Measurements from ENCODE around the gene PARD6A. TPM values are rescaled to one million over a fixed set of nuclear protein-coding genes. Genes with fewer than 3 reads are reported as not detected.

PARD6A gene
- total and polyA plus RNA-seq, 12 donors: 1.5 to 49.1 (median 8.9) TPM

GRCh38 chr16:67664871-67665270 lies 4.1 kb downstream of the PARD6A start:
- no peak overlapping the region for H3K4me3 ChIP-seq
- H3K27ac ChIP-seq: no peak overlapping the region
- peaks cover 0 to 10% of the 10 kb centered on the region in 2 donors for H3K36me3 ChIP-seq (replicated peaks in 1 of 2)
- intact Hi-C loops (cut with DNase I): loop anchor here (5.0 kb wide), 2 partner anchors 103 to 137 kb away; partner anchors contain the start of gene CTCF (in 2 of the 2)
- 88 to 91% (median 89%) methylated on average over 7 of the region's 7 CpGs for WGBS, 4 donors
- TF ChIP-seq POLR2A (IDR thresholded peaks at IDR 0.05) (no peak), CTCF (IDR thresholded peaks at IDR 0.05) (no peak)
- H3K4me1 ChIP-seq (replicated peaks in 1 of 2): peaks cover 10 to 30% of the 10 kb centered on the region in 2 donors
- no peak for DNase-seq
- no peaks in the 10 kb centered on the region for H3K27me3 ChIP-seq
- no peaks in the 10 kb centered on the region for H3K9me3 ChIP-seq (replicated peaks in 1 of 3)

- Histone ChIP-seq H3K27me3 (no peaks in the 10 kb centered on the region), H3K36me3 (replicated peaks in 1 of 2) (peaks cover 0 to 10% of the 10 kb centered on the region in 2 donors), H3K27ac (peak overlapping the region in 1 of 5 donors; percentile 91), H3K9me3 (replicated peaks in 1 of 3) (no peaks in the 10 kb centered on the region), H3K4me3 (peak overlapping the region in 1 of 4 donors; percentile 65), H3K4me1 (replicated peaks in 1 of 2) (peaks cover 10 to 30% of the 10 kb centered on the region in 2 donors)
- intact Hi-C loops (cut with DNase I): loop anchor here in 1 of 2 donors (5.0 kb wide), 1 partner anchor 137 kb away; no protein-coding TSS in a partner anchor
- DNase-seq: no peak
- TF ChIP-seq POLR2A (IDR thresholded peaks at IDR 0.05) (no peak), CTCF (IDR thresholded peaks at IDR 0.05) (no peak)
- WGBS, 4 donors: 73 to 76% (median 75%) methylated on average over 5 of the region's 5 CpGs
These were observed 4.8 kb downstream of the PARD6A start for GRCh38 chr16:67665598-67665997.

- Histone ChIP-seq H3K27me3 (no peaks in the 10 kb centered on the region), H3K27ac (peak overlapping the region in 3 of 5 donors; percentile 85 to 91 (median 87)), H3K9me3 (replicated peaks in 1 of 3) (no peaks in the 10 kb centered on the region), H3K36me3 (replicated peaks in 1 of 2) (peaks cover 0 to 10% of the 10 kb centered on the region in 2 donors), H3K4me3 (peak overlapping the region in 3 of 4 donors; percentile 65 to 86 (median 73)), H3K4me1 (replicated peaks in 1 of 2) (peaks cover 10 to 29% of the 10 kb centered on the region in 2 donors)
- TF ChIP-seq POLR2A (IDR thresholded peaks at IDR 0.05) (no peak), CTCF (IDR thresholded peaks at IDR 0.05) (no peak)
- peak in 6 of 7 donors; percentile 54 to 71 (median 64) for DNase-seq
- whole genome bisulfite sequencing, 4 donors: 0 to 4% (median 1%) methylated on average over 9 to 46 of the region's 46 CpGs
- intact Hi-C loops (cut with DNase I): loop anchor here in 1 of 2 donors (5.0 kb wide), 1 partner anchor 136 kb away; no protein-coding TSS in a partner anchor
These were observed 5.3 kb downstream of the PARD6A start for GRCh38 chr16:67666032-67666551.

GRCh38 chr16:67666559-67667452 lies 6.0 kb downstream of the PARD6A start, which contains the start of the genes C16orf86 and ENKD1:
C16orf86 (plus strand) TSS chr16:67666814; CDS start chr16:67666971, 157 bp downstream.
ENKD1 (minus strand) TSS chr16:67666750; CDS start chr16:67666442, 308 bp downstream.
- no peaks in the 10 kb centered on the region for H3K9me3 ChIP-seq (replicated peaks in 1 of 3)
- no peaks in the 10 kb centered on the region for H3K27me3 ChIP-seq
- H3K4me3 ChIP-seq: peak within 1 kb of the TSS; percentile 53 to 86 (median 69)
- WGBS, 4 donors: 0 to 27% (median 5%) methylated on average over 2 to 78 of the region's 78 CpGs
- TF ChIP-seq POLR2A (IDR thresholded peaks at IDR 0.05) (no peak), CTCF (IDR thresholded peaks at IDR 0.05) (no peak)
- intact Hi-C loops (cut with DNase I): loop anchor here in 1 of 2 donors (5.0 kb wide), 1 partner anchor 135 kb away; no protein-coding TSS in a partner anchor
- H3K4me1 ChIP-seq (replicated peaks in 1 of 2): peaks cover 10 to 23% of the 10 kb centered on the region in 2 donors
- peak within 1 kb of the TSS; percentile 77 to 91 (median 85) for H3K27ac ChIP-seq
- peaks cover 0 to 10% of the 10 kb centered on the region in 2 donors for H3K36me3 ChIP-seq (replicated peaks in 1 of 2)
- DNase-seq: peak; percentile 82 to 91 (median 86)

All from adrenal gland (tissue), 12 donors.